Spleen (tissue), 7 donors: ENCODE results near the gene GSE1.
A peak's percentile ranks its signal among the peaks of the same experiment; 100 is the strongest.

ENCODE experiments used
- CTCF ChIP-seq, 11 experiments: fragments of 200-600 bp in 7 of 11; fragments of 450-650 bp in 4 of 11; sonication (generic) in 4 of 11; IDR thresholded peaks in 8 of 11; conservative IDR thresholded peaks in 3 of 11; 1 replicate in 7 of 11; 2 replicates in 4 of 11; pipeline versions ENCODE4 v1.4.0 to v1.8.0; 2016 to 2021; ENCODE audit warnings: antibody characterized with exemption in 11 of 11, inconsistent platforms in 4 of 11, mild to moderate bottlenecking in 1 of 11
- POLR2AphosphoS5 ChIP-seq, 3 donors: sonication (generic); formaldehyde crosslinking; IDR thresholded peaks; one replicate each; pipeline ENCODE4 v1.5.1; 2017; ENCODE audit warnings: antibody characterized with exemption in 3 of 3
- donor health status: DM: no; HTN: no; CAD: no; lungs with moderate emphysema.
- donor health status: DM: no; HTN: no; CAD: no.
- donor health status: DM: no; HTN: no; CAD: no.

GRCh38 chr16:85598141-85598540, 15.0 kb upstream of the GSE1 start:
- TF ChIP-seq POLR2AphosphoS5 (IDR thresholded peaks at IDR 0.05): peak in 1 of 3 donors; percentile 18
- no peak for TF ChIP-seq CTCF (IDR thresholded peaks at IDR 0.05 in 8 of 11, conservative IDR thresholded peaks at IDR 0.05 in 3 of 11)
